Activated CD4-positive, alpha-beta memory T cell treated with anti-CD3 and anti-CD28 coated beads, Interleukin-2, amount 10 ng/mL, durations not matched to agents 7 days and 5 days (primary cell): ENCODE measurements around the gene DPH5. TPM values are rescaled to one million over a fixed set of nuclear protein-coding genes. Genes with fewer than 3 reads are reported as not detected.
"Not testable (repeated sequence)": the region's sequence is repeated elsewhere in the genome, so short reads cannot be mapped to it uniquely, and the experiment has no call there.

Experiments used
- CTCF ChIA-PET: fragments of 350-600 bp; sonication (Branson Sonifier 250); formaldehyde crosslinking; loops from one replicate; lab custom pipeline; 2021; ENCODE audit warnings: antibody characterized with exemption, inconsistent platforms; lab: Charles Lee
- POLR2A ChIA-PET: fragments of 350-600 bp; sonication (Branson Sonifier 250); formaldehyde crosslinking; loops from one replicate; lab custom pipeline; 2021; ENCODE audit warnings: antibody characterized with exemption; lab: Charles Lee
- DNase-seq: peaks from one replicate; pipeline ENCODE4 v3.0.0-alpha.2; 2020
- H3K27ac Mint-ChIP-seq: one replicate; pipeline ENCODE4 v1.8.0; 2021; ENCODE audit warnings: mild to moderate bottlenecking, mixed read lengths
- H3K27me3 Mint-ChIP-seq: one replicate; pipeline ENCODE4 v1.8.0; 2021; ENCODE audit warnings: mixed read lengths
- H3K36me3 Mint-ChIP-seq: one replicate; pipeline ENCODE4 v1.8.0; 2021; ENCODE audit warnings: low read depth, mixed read lengths
- H3K4me1 Mint-ChIP-seq: one replicate; pipeline ENCODE4 v1.8.0; 2021; ENCODE audit warnings: mixed read lengths
- H3K4me3 Mint-ChIP-seq: one replicate; pipeline ENCODE4 v1.8.0; 2021; ENCODE audit warnings: mild to moderate bottlenecking, mixed read lengths
- H3K9me3 Mint-ChIP-seq: one replicate; pipeline ENCODE4 v1.8.0; 2021; ENCODE audit warnings: mixed read lengths
- total RNA-seq, 2 experiments: library from RNA; stranded (reverse); gene quantifications; one replicate each; pipeline ENCODE4 v1.2.3, GENCODE V29; 2021

Gene DPH5
- total RNA-seq, 2 experiments from 2014 or later = 25.5 to 33.2 TPM

DNA sequence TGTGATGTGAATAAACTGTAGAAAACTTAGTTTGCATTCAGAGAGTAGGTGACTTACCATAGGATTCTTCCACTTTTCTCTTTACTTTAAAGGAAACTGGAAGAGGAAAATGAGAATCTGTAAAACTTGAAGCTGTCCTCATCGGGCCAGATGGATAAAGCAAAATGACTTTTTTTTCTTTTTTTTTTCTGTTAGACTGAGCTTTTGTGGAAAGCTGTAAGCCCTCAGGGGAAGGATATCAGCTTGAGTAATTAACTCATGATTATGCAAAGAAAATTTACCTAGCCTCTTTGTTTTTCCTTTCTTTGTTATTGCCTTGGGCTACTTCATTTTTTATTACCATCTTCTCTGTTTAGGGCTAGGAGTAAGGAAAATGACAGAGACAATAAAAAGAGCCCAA, 53.4 kb downstream of the DPH5 start:
- no peak overlapping the region for H3K27ac Mint-ChIP-seq
- ChIA-PET POLR2A (interaction anchor here (1.6 kb wide), 1 partner anchor 268 kb away, joined by 3 read pairs; no protein-coding TSS in a partner anchor), CTCF (interaction anchor here (1.2 kb wide), 1 partner anchor 315 kb away, joined by 3 read pairs; no protein-coding TSS in a partner anchor)
- no peak overlapping the region for H3K4me3 Mint-ChIP-seq
- H3K4me1 Mint-ChIP-seq = peaks cover 8% of the 10 kb centered on the region
- peaks cover 54% of the 10 kb centered on the region for H3K36me3 Mint-ChIP-seq
- H3K9me3 Mint-ChIP-seq = no peaks in the 10 kb centered on the region
- no peaks in the 10 kb centered on the region for H3K27me3 Mint-ChIP-seq
- DNase-seq = no peak

DNA sequence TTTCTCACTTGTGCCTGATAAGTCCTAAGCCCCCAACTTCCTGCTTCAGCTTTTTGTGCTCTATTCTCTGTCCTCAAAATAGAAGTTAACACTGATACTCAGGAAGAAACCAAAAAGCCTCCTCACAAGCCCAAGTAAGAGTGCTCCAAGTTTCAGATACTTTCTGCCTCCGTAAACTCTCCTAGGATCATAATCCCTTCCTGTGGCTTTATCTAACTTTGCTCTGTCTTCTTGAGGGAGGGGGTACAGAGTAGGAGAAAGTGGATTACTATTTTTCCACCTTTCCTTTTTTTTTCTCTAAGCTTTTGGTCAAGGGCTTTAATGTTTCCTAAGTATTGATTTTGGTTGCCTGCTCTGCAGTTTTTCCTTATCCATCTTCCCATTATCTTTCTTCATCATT, 54.6 kb downstream of the DPH5 start:
- H3K9me3 Mint-ChIP-seq = no peaks in the 10 kb centered on the region
- no peak overlapping the region for H3K4me3 Mint-ChIP-seq
- POLR2A ChIA-PET = interaction anchor here (0.5 to 1.6 kb wide), 2 partner anchors 216 to 269 kb away, joined by 3 read pairs; no protein-coding TSS in a partner anchor
- DNase-seq = no peak
- peaks cover 4% of the 10 kb centered on the region for H3K4me1 Mint-ChIP-seq
- H3K36me3 Mint-ChIP-seq = peaks cover 56% of the 10 kb centered on the region
- no peak overlapping the region for H3K27ac Mint-ChIP-seq
- no peaks in the 10 kb centered on the region for H3K27me3 Mint-ChIP-seq
- CTCF ChIA-PET = interaction anchor here (1.2 kb wide), 1 partner anchor 316 kb away, joined by 3 read pairs; no protein-coding TSS in a partner anchor

DNA sequence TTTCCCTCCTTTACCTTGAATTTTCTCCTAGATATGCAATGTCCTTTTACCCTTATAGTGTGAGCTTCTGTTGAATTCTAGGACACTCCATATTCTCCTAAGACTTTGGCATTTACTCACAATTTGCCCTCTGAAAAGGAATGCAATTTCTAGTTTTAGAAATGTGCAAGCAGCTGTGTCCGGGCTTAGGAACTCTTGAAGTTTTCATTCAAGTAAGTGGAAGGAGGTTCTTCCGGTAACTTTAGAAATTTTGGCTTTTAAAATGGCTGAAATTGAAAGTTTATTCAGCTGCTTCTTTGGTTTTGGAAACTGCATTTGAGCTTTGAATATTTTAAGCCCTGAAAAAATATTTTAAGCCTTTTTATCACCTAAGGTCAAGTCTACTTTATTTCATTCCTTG, 56.3 kb downstream of the DPH5 start:
- POLR2A ChIA-PET = interaction anchor here (0.7 to 1.2 kb wide), 3 partner anchors 19 to 270 kb away, joined by 3 to 5 read pairs (median 3); no protein-coding TSS in a partner anchor
- Mint-ChIP-seq H3K9me3 (no peaks in the 10 kb centered on the region), H3K4me3 (no peak overlapping the region)

DNA sequence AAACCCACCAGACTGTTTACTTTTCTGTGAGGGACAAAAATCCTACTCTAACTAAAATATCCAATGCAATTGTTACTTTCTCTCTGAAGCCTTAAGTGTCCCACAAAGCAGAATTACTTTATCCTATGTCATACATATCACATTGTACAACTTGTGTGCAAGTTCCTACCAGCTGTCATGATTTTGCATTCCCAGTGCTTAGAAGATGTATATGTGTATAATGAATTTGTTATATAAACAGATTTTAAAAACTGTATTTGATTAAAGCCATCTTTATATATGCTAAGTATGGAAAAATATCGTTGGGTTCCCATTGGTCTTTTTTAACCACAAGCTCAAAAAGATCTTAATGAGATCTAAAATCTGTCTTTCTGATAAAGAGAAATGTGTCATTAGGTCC, 57.0 kb downstream of the DPH5 start:
- CTCF ChIA-PET = no interaction called here
- no peak for DNase-seq
- H3K9me3 Mint-ChIP-seq = no peaks in the 10 kb centered on the region
- no peaks in the 10 kb centered on the region for H3K27me3 Mint-ChIP-seq
- POLR2A ChIA-PET = interaction anchor here (1.1 kb wide), 1 partner anchor 19 kb away, joined by 3 read pairs; no protein-coding TSS in a partner anchor
- H3K36me3 Mint-ChIP-seq = peaks cover 57% of the 10 kb centered on the region
- no peak overlapping the region for H3K4me3 Mint-ChIP-seq
- H3K27ac Mint-ChIP-seq = no peak overlapping the region
- peaks cover 2% of the 10 kb centered on the region for H3K4me1 Mint-ChIP-seq

More for the DNA sequence above, 56.3 kb downstream of the DPH5 start:
- Mint-ChIP-seq H3K27me3 (no peaks in the 10 kb centered on the region), H3K36me3 (peaks cover 61% of the 10 kb centered on the region), H3K4me1 (peaks cover 4% of the 10 kb centered on the region), H3K27ac (no peak overlapping the region)
- CTCF ChIA-PET = no interaction called here
- no peak for DNase-seq

DNA sequence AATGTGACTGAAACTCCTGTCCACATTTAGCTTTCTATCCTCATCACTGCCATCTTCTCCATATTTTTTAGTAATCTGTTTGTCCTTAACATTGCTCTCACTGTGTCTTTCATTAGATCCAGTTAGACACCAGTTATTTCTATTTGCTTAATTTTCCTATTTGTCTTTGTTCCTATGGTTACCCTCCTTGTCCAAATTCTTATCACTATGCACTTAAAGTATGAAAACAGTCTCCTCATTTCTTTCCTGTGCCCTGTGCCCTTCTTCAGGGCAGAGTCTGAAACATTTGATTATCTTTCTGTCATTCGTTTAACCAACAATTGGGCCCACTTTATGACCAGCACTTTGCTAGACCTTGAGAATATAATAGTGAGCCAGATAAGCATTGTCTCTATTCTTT, 65.5 kb downstream of the DPH5 start:
- H3K9me3 Mint-ChIP-seq = peaks cover 2% of the 10 kb centered on the region
- peaks cover 4% of the 10 kb centered on the region for H3K4me1 Mint-ChIP-seq
- no peaks in the 10 kb centered on the region for H3K27me3 Mint-ChIP-seq
- peaks cover 54% of the 10 kb centered on the region for H3K36me3 Mint-ChIP-seq
- no peak for DNase-seq
- no peak overlapping the region for H3K4me3 Mint-ChIP-seq
- ChIA-PET POLR2A (interaction anchor here (1.5 kb wide), 1 partner anchor 19 kb away, joined by 3 read pairs; no protein-coding TSS in a partner anchor), CTCF (interaction anchor here (1.2 to 2.0 kb wide), 3 partner anchors 65 to 328 kb away, joined by 3 to 9 read pairs (median 5); no protein-coding TSS in a partner anchor)
- H3K27ac Mint-ChIP-seq = no peak overlapping the region

DNA sequence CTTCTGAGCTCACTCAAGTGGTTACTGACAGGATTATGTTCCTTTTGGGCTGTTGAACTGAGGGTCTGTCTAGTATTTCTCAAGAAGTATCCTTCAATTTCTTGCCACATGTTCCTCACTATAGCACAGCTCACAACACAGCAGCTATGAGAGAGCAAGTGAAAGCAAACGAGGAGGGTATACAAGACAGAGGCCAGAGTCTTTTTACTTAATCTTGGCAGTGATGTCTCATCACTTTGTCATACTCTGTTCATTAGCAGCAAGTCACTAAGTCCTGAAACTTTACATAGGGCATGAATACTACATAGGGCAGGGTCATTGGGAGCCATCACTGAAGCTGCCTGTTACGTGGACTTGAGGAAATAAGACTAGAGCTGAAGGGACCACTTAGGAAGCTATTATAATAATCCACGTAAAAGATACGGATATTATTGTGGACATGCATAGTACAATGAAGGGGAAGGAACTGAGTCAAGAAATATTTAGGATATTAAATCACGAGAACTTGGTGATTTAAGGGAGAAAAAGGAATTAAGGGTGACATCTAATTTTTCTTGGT, 66.0 kb downstream of the DPH5 start:
- peaks cover 4% of the 10 kb centered on the region for H3K4me1 Mint-ChIP-seq
- H3K9me3 Mint-ChIP-seq = peaks cover 2% of the 10 kb centered on the region
- H3K27ac Mint-ChIP-seq = no peak overlapping the region
- no peaks in the 10 kb centered on the region for H3K27me3 Mint-ChIP-seq
- CTCF ChIA-PET = interaction anchor here (0.6 to 1.2 kb wide), 2 partner anchors 15 to 65 kb away, joined by 3 read pairs; no protein-coding TSS in a partner anchor
- no peak for DNase-seq
- H3K4me3 Mint-ChIP-seq = no peak overlapping the region
- POLR2A ChIA-PET = interaction anchor here (1.2 to 1.5 kb wide), 2 partner anchors 18 to 280 kb away, joined by 3 to 5 read pairs; no protein-coding TSS in a partner anchor
- peaks cover 50% of the 10 kb centered on the region for H3K36me3 Mint-ChIP-seq

DNA sequence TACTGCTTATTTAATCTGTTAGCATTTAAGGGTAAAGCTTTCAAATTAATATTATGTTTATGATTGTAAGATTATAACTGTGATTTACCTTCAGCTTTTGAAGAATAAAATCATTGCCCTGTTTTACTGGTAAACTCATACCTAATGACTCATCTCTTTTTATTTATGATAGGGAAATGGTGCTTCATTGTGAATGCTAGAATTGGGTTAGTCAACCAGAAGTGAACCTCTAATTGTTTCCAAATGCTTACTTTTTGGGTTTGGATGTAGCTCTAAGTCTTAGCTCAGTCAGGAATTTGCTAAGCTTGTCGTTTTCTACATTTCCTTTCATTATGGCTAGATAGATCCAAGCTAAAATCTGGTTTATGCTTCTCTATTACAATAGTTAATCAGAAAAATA, 70.3 kb downstream of the DPH5 start:
- peaks cover 29% of the 10 kb centered on the region for H3K4me1 Mint-ChIP-seq
- no peaks in the 10 kb centered on the region for H3K27me3 Mint-ChIP-seq
- H3K36me3 Mint-ChIP-seq = peaks cover 57% of the 10 kb centered on the region
- no peak overlapping the region for H3K4me3 Mint-ChIP-seq
- H3K9me3 Mint-ChIP-seq = peaks cover 27% of the 10 kb centered on the region
- CTCF ChIA-PET = interaction anchor here (0.9 to 1.8 kb wide), 4 partner anchors 283 to 402 kb away, joined by 3 to 6 read pairs (median 5); no protein-coding TSS in a partner anchor
- no peak for DNase-seq
- POLR2A ChIA-PET = no interaction called here
- H3K27ac Mint-ChIP-seq = no peak overlapping the region

DNA sequence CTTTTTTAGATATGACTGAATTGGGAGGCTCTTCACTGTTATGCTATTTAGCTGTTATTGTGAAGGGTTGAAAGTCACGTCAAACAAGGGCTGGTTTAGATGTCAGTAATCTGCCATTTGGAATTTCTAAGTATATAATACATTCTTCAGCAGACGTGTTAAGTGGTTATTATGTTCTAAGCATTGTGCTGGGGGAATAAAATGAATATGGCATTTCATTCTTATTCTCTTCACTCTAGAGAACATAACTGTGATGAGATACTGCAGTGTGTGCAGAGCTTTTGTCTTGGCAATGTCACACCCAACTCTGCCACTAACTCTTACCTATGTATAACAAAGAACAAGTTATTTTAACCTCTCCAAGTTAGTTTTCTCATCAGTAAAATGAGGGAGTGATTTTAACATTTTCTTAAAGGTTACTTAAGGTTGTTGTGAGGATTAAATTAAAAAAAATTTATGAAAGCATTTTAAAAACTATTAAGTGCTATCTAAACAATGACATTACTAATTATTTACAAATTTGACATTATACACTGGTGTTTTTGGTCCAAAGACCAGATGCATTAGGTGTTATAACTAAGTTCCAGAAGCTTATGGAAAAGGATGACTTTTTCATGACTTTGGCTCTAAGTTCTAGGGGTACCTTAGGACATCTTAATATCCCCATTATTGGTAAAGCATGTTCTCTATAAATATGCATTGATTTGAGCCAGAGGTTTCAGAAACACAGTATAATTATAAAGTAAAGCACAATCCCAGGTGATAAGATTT, 71.4 kb downstream of the DPH5 start:
- no peaks in the 10 kb centered on the region for H3K27me3 Mint-ChIP-seq
- H3K4me3 Mint-ChIP-seq = no peak overlapping the region
- peaks cover 27% of the 10 kb centered on the region for H3K9me3 Mint-ChIP-seq

DNA sequence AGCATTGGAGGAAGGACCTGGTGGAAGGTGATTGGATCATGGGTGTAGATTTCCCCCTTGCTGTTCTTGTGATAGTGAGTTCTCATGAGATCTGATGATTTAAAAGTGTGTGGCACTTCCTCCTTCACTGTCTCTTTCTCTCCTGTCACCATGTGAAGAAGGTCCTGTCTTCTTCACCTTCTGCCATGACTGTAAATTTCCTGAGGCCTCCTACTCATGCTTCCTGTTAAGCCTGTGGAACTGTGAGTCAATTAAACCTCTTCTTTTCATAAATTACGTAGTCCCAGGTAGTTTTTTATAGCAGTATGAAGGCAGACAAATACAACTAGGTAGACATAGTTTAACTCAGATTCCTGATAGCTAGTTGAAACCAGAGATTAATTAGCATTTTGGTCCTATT, 72.6 kb downstream of the DPH5 start:
- peaks cover 49% of the 10 kb centered on the region for H3K4me1 Mint-ChIP-seq

More for the DNA sequence above, 71.4 kb downstream of the DPH5 start:
- no peak overlapping the region for H3K27ac Mint-ChIP-seq
- no peak for DNase-seq
- H3K36me3 Mint-ChIP-seq = peaks cover 62% of the 10 kb centered on the region
- peaks cover 38% of the 10 kb centered on the region for H3K4me1 Mint-ChIP-seq
- POLR2A ChIA-PET = no interaction called here
- CTCF ChIA-PET = interaction anchor here (1.2 kb wide), 1 partner anchor 336 kb away, joined by 4 read pairs; no protein-coding TSS in a partner anchor

DNA sequence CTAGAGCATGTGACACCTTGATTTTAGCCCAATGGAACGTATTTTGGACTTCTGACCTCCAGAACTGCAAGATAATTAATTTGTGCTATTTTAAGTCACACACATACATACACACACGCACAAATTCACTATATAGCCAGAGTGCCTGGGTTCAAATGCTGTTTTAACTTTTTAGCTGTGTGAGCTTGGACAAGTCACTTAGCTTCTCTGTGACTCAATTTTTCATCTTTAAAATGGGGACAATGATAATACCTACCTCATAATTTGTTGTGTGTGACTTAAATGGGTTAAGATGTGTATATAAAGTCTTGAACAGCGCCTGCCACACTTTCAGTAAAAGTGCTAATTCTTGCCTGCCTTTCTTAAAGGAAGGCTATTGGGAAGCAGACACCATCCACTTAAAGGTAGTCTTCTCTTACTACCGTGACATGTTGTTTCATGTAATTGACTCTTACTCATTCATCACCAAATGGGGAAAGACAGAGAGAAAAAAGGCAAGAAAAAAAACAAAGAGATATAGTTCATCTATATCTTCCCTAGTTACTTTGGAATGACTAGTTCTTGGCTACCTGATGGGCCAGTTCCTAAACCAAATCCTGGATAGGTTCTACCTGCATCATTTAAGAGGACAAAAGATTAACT, 73.4 kb downstream of the DPH5 start:
- Mint-ChIP-seq H3K27me3 (no peaks in the 10 kb centered on the region), H3K4me1 (peaks cover 56% of the 10 kb centered on the region), H3K4me3 (no peak overlapping the region), H3K36me3 (peaks cover 69% of the 10 kb centered on the region), H3K27ac (no peak overlapping the region), H3K9me3 (peaks cover 42% of the 10 kb centered on the region)
- CTCF ChIA-PET = interaction anchor here (1.4 kb wide), 1 partner anchor 286 kb away, joined by 3 read pairs; no protein-coding TSS in a partner anchor
- DNase-seq = no peak
- POLR2A ChIA-PET = interaction anchor here (1.0 to 1.4 kb wide), 2 partner anchors 10 to 53 kb away, joined by 3 read pairs; no protein-coding TSS in a partner anchor

More for the DNA sequence above, 72.6 kb downstream of the DPH5 start:
- H3K27me3 Mint-ChIP-seq, POLR2A ChIA-PET, DNase-seq, H3K27ac Mint-ChIP-seq, H3K4me3 Mint-ChIP-seq: not testable (repeated sequence)
- peaks cover 36% of the 10 kb centered on the region for H3K9me3 Mint-ChIP-seq
- CTCF ChIA-PET = interaction anchor here (1.2 to 1.4 kb wide), 2 partner anchors 285 to 337 kb away, joined by 3 to 4 read pairs; no protein-coding TSS in a partner anchor
- H3K36me3 Mint-ChIP-seq = peaks cover 67% of the 10 kb centered on the region

DNA sequence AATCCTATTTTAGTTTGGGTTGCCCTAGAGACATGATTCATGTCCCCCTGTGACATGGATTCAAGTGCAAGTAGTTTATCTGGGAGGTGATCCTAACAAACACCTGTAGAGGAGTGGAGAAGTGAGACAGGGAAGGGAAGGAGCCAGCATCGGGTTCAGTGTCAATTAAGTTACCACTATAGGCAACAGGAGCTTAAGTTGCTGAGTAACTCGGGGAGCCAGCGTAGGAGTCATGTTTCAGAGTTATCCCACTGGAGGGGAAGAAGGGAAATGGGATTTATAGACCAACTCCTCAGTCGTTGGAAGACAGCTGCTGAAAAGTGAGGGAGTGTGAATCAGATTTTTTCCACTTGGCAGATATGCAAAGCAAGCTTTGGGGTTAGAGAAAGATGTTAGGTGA, 74.8 kb downstream of the DPH5 start:
- DNase-seq = no peak
- H3K36me3 Mint-ChIP-seq = peaks cover 81% of the 10 kb centered on the region
- peaks cover 55% of the 10 kb centered on the region for H3K9me3 Mint-ChIP-seq
- H3K4me3 Mint-ChIP-seq = no peak overlapping the region
- CTCF ChIA-PET = interaction anchor here (1.3 to 2.8 kb wide), 3 partner anchors 288 to 407 kb away, joined by 4 to 13 read pairs (median 12); no protein-coding TSS in a partner anchor
- POLR2A ChIA-PET = interaction anchor here (0.7 to 3.6 kb wide), 5 partner anchors 23 to 340 kb away, joined by 3 to 26 read pairs (median 8); partner anchors contain the start of gene S1PR1
- no peak overlapping the region for H3K27ac Mint-ChIP-seq
- no peaks in the 10 kb centered on the region for H3K27me3 Mint-ChIP-seq
- peaks cover 69% of the 10 kb centered on the region for H3K4me1 Mint-ChIP-seq

DNA sequence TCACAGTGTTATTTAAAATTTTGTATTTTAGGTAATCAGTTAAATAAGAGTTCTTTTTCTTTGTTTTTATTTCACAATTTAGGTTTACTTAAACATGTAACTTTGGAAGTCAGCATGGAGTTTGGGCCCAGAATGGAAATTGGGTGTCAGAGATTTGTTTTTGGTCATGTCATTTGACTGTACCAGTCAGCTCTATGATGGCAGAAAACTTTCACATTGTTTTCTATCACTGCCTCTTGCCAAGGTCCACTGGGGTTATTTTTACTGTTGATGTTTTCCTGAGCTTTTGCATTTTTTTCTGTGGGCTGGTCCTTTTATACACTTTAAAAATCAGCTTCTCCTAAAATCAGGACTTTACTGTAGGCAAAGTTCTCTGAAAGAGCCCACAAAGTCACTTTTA, 75.2 kb downstream of the DPH5 start:
- peaks cover 67% of the 10 kb centered on the region for H3K4me1 Mint-ChIP-seq
- no peak overlapping the region for H3K4me3 Mint-ChIP-seq
- ChIA-PET POLR2A (interaction anchor here (0.7 to 3.6 kb wide), 11 partner anchors 9 to 340 kb away, joined by 3 to 26 read pairs (median 4); partner anchors contain the start of gene S1PR1), CTCF (interaction anchor here (1.3 to 2.8 kb wide), 6 partner anchors 23 to 408 kb away, joined by 3 to 13 read pairs (median 6); no protein-coding TSS in a partner anchor)
- DNase-seq = no peak
- no peaks in the 10 kb centered on the region for H3K27me3 Mint-ChIP-seq
- peaks cover 56% of the 10 kb centered on the region for H3K9me3 Mint-ChIP-seq
- H3K36me3 Mint-ChIP-seq = peaks cover 85% of the 10 kb centered on the region
- peak overlapping the region; percentile 93 for H3K27ac Mint-ChIP-seq
